ENCODE data around the gene LGALS1. TPM values are rescaled to one million over a fixed set of nuclear protein-coding genes. Genes with fewer than 3 reads are reported as not detected.

Gene LGALS1
- total RNA-seq, 4 donors from 2014 or later = 2,452 to 3,056 (median 2,775) TPM

- no peak for TF ChIP-seq CTCF (IDR thresholded peaks at IDR 0.05; ENCODE audit: low read depth)
These were observed 35.2 kb downstream of the LGALS1 start for GRCh38 chr22:37710675-37711074.

DNA sequence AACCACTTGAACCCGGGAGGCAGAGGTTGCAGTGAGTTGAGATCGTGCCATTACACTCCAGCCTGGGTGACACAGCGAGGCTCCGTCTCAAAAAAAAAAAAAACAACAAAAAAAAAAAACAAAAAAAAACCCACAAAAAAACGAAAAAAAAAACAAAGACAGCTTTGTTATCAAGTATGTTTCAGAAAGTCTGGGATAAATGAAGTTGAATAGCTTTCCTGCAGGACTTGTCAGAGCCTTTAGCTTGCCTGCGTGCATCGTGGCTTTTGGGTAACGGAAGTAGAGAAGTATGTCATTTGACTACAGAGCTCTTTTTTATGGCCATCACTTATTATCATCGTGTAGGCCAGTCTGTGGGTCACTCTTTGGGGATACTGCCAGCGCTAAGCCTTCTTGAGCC, 36.1 kb downstream of the LGALS1 start:
- no peak for TF ChIP-seq CTCF (IDR thresholded peaks at IDR 0.05; ENCODE audit: low read depth)

GRCh38 chr22:37713761-37714160, 38.3 kb downstream of the LGALS1 start:
- no peak for TF ChIP-seq CTCF (IDR thresholded peaks at IDR 0.05; ENCODE audit: low read depth)

DNA sequence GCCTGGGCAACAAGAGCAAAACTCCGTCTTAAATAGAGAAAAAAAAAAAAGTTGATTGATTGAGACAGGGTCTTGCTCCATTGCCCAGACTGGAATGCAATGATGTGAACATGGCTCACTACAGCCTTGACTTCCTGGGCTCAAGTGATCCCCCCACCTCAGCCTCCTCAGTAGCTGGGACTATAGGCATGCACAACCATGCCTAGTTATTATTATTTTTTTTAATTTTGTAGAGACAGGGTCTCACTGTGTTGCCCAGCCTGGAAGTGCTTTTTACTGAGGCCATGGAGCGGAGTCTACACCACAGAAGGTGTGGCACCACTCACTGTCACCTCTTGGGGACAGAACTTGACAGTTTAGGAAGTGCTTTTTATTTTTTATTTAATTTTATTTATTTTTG, 39.2 kb downstream of the LGALS1 start:
- no peak for TF ChIP-seq CTCF (IDR thresholded peaks at IDR 0.05; ENCODE audit: low read depth)

DNA sequence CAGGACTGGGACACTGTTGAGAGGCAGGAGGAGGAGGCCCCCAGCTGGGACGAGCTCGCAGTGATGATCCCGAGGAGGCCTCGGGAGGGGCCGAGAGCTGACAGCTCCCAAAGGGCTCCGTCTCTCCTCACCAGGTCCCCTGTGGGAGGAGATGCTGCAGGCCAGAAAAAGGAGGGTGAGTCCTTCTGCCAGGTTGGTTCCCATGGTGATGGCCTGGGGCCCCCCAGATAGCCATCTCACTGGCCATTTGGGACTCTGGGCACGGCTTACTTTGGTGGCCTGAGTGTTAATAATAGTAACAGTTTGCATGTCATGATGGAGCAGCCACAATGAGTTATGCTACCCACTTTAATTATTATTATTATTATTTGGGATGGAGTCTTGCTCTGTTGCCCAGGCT, 40.3 kb downstream of the LGALS1 start:
- TF ChIP-seq CTCF (IDR thresholded peaks at IDR 0.05; ENCODE audit: low read depth) = no peak

GRCh38 chr22:37716708-37717107, 41.3 kb downstream of the LGALS1 start:
- no peak for TF ChIP-seq CTCF (IDR thresholded peaks at IDR 0.05; ENCODE audit: low read depth)

- no peak for TF ChIP-seq CTCF (IDR thresholded peaks at IDR 0.05; ENCODE audit: low read depth)
These were observed 50.3 kb downstream of the LGALS1 start for GRCh38 chr22:37725551-37726240.
